Mesothelial cell of epicardium (in vitro differentiated cells): ENCODE data around the gene KNTC1. TPM values are rescaled to one million over a fixed set of nuclear protein-coding genes. Genes with fewer than 3 reads are reported as not detected.

Source experiments
- DNase-seq, 2 experiments: peaks; one replicate each; pipeline ENCODE4 v3.0.0; 2021; ENCODE audit warnings: low spot score in 2 of 2; ENCODE audit not compliant: unreplicated experiment in 2 of 2
- H3K27ac Mint-ChIP-seq: 2 replicates; pipeline ENCODE4 v1.8.0; 2021; ENCODE audit warnings: mixed read lengths
- H3K27me3 Mint-ChIP-seq: 2 replicates; pipeline ENCODE4 v1.8.0; 2021; ENCODE audit warnings: low read depth, mixed read lengths
- H3K36me3 Mint-ChIP-seq: 2 replicates; pipeline ENCODE4 v1.8.0; 2021; ENCODE audit warnings: mixed read lengths
- H3K4me1 Mint-ChIP-seq: 2 replicates; pipeline ENCODE4 v1.8.0; 2021; ENCODE audit warnings: mixed read lengths
- H3K4me3 Mint-ChIP-seq: 2 replicates; pipeline ENCODE4 v1.8.0; 2021; ENCODE audit warnings: mild to moderate bottlenecking, moderate library complexity, mixed read lengths
- H3K9me3 Mint-ChIP-seq: 2 replicates; pipeline ENCODE4 v1.8.0; 2021; ENCODE audit warnings: mixed read lengths
- CTCF ChIP-seq: fragments of 200-600 bp; sonication (generic); IDR thresholded peaks from one replicate; pipeline ENCODE4 v1.5.0; 2021; ENCODE audit warnings: antibody characterized with exemption; ENCODE audit not compliant: unreplicated experiment
- total RNA-seq: library from RNA; stranded (reverse); gene quantifications from 3 replicates; pipeline ENCODE4 v1.2.1, GENCODE V29; 2021

KNTC1 gene
- total RNA-seq, 1 donor from 2014 or later: 47.8 TPM

GRCh38 chr12:122596838-122597237 lies 69.8 kb downstream of the KNTC1 start:
- H3K4me1 Mint-ChIP-seq: no peaks in the 10 kb centered on the region
- no peak overlapping the region for H3K4me3 Mint-ChIP-seq
- no peak for TF ChIP-seq CTCF
- no peaks in the 10 kb centered on the region for H3K9me3 Mint-ChIP-seq
- H3K36me3 Mint-ChIP-seq: peaks cover 15% of the 10 kb centered on the region
- H3K27me3 Mint-ChIP-seq: no peaks in the 10 kb centered on the region
- DNase-seq: no peak
- H3K27ac Mint-ChIP-seq: no peak overlapping the region

- no peaks in the 10 kb centered on the region for H3K9me3 Mint-ChIP-seq
- no peaks in the 10 kb centered on the region for H3K27me3 Mint-ChIP-seq
- no peaks in the 10 kb centered on the region for H3K4me1 Mint-ChIP-seq
- no peak overlapping the region for H3K27ac Mint-ChIP-seq
- H3K4me3 Mint-ChIP-seq: no peak overlapping the region
- peaks cover 19% of the 10 kb centered on the region for H3K36me3 Mint-ChIP-seq
- TF ChIP-seq CTCF: no peak
- DNase-seq: no peak
Observed at GRCh38 chr12:122602456-122602855, 75.4 kb downstream of the KNTC1 start.

- H3K36me3 Mint-ChIP-seq: peaks cover 15% of the 10 kb centered on the region
- no peak for DNase-seq
- no peaks in the 10 kb centered on the region for H3K27me3 Mint-ChIP-seq
- no peak overlapping the region for H3K4me3 Mint-ChIP-seq
- no peaks in the 10 kb centered on the region for H3K9me3 Mint-ChIP-seq
- no peak overlapping the region for H3K27ac Mint-ChIP-seq
- no peaks in the 10 kb centered on the region for H3K4me1 Mint-ChIP-seq
- no peak for TF ChIP-seq CTCF
Observed at GRCh38 chr12:122604993-122605392, 77.9 kb downstream of the KNTC1 start.

GRCh38 chr12:122609732-122610131 lies 82.7 kb downstream of the KNTC1 start:
- H3K27ac Mint-ChIP-seq: no peak overlapping the region
- no peak for TF ChIP-seq CTCF
- peaks cover 22% of the 10 kb centered on the region for H3K36me3 Mint-ChIP-seq
- peaks cover 5% of the 10 kb centered on the region for H3K4me1 Mint-ChIP-seq
- H3K4me3 Mint-ChIP-seq: no peak overlapping the region
- DNase-seq: no peak
- H3K9me3 Mint-ChIP-seq: no peaks in the 10 kb centered on the region
- no peaks in the 10 kb centered on the region for H3K27me3 Mint-ChIP-seq

GRCh38 chr12:122610207-122610606 lies 83.2 kb downstream of the KNTC1 start:
- no peaks in the 10 kb centered on the region for H3K27me3 Mint-ChIP-seq
- H3K4me3 Mint-ChIP-seq: no peak overlapping the region
- no peaks in the 10 kb centered on the region for H3K9me3 Mint-ChIP-seq
- no peak for DNase-seq
- H3K27ac Mint-ChIP-seq: no peak overlapping the region
- H3K36me3 Mint-ChIP-seq: peaks cover 24% of the 10 kb centered on the region
- H3K4me1 Mint-ChIP-seq: peaks cover 5% of the 10 kb centered on the region
- no peak for TF ChIP-seq CTCF

GRCh38 chr12:122610911-122611310 lies 83.9 kb downstream of the KNTC1 start:
- Mint-ChIP-seq H3K27ac (no peak overlapping the region), H3K4me3 (no peak overlapping the region), H3K4me1 (peaks cover 5% of the 10 kb centered on the region), H3K9me3 (no peaks in the 10 kb centered on the region), H3K36me3 (peaks cover 28% of the 10 kb centered on the region), H3K27me3 (no peaks in the 10 kb centered on the region)
- DNase-seq: no peak
- TF ChIP-seq CTCF: no peak
